CD4-positive, alpha-beta T cell (primary cell): Measurements from ENCODE around the gene EIF4EBP2. TPM values are rescaled to one million over a fixed set of nuclear protein-coding genes. Genes with fewer than 3 reads are reported as not detected.

Source experiments
- ATAC-seq: fragments of 200-7000 bp; cut with Tn5 transposase; one replicate; pipeline ENCODE4 v1.10.0; 2022; ENCODE audit warnings: mild to moderate bottlenecking; ENCODE audit not compliant: poor library complexity
- CTCF ChIA-PET: fragments of 350-600 bp; sonication (Branson Sonifier 250); formaldehyde crosslinking; loops from one replicate; lab custom pipeline; 2021; ENCODE audit warnings: antibody characterized with exemption, inconsistent platforms; lab: Charles Lee
- POLR2A ChIA-PET: fragments of 350-600 bp; sonication (Branson Sonifier 250); formaldehyde crosslinking; loops from one replicate; lab custom pipeline; 2021; ENCODE audit warnings: antibody characterized with exemption, inconsistent platforms; lab: Charles Lee
- DNase-seq, 14 experiments: peaks; one replicate each; pipeline ENCODE4 v3.0.0-alpha.2; 2013 to 2020; ENCODE audit warnings: mixed read lengths in 2 of 14
- H3K27ac ChIP-seq, 2 donors: one replicate each; pipeline versions ENCODE4 v1.5.1 to v1.7.0; 2013; ENCODE audit warnings: low read length in 2 of 2, low read depth in 1 of 2, mild to moderate bottlenecking in 1 of 2
- H3K27me3 ChIP-seq, 2 experiments: 1 replicate in 1 of 2; 2 replicates in 1 of 2; pipeline versions ENCODE4 v1.6.1 to v1.7.0; 2013; ENCODE audit warnings: low read length in 2 of 2, control low read depth in 1 of 2, mild to moderate bottlenecking in 1 of 2, moderate library complexity in 1 of 2; ENCODE audit not compliant: insufficient read depth in 2 of 2, control insufficient read depth in 1 of 2
- H3K36me3 ChIP-seq: one replicate; pipeline ENCODE4 v1.6.1; 2013; ENCODE audit warnings: low read length, control low read depth; ENCODE audit not compliant: insufficient read depth
- H3K4me1 ChIP-seq: one replicate; pipeline ENCODE4 v1.6.1; 2013; ENCODE audit warnings: low read length, control low read depth; ENCODE audit not compliant: insufficient read depth
- H3K4me3 ChIP-seq: one replicate; pipeline ENCODE4 v1.5.1; 2013; ENCODE audit warnings: mild to moderate bottlenecking, low read length, moderate library complexity
- H3K9me3 ChIP-seq, 2 experiments: 1 replicate in 1 of 2; 2 replicates in 1 of 2; pipeline versions ENCODE4 v1.6.1 to v1.7.0; 2013; ENCODE audit warnings: low read length in 2 of 2, mild to moderate bottlenecking in 2 of 2, control low read depth in 1 of 2, moderate library complexity in 1 of 2; ENCODE audit not compliant: control insufficient read depth in 1 of 2, insufficient read depth in 1 of 2
- H3K27ac Mint-ChIP-seq: one replicate; pipeline ENCODE4 v1.8.0; 2020; ENCODE audit warnings: mixed read lengths
- H3K27me3 Mint-ChIP-seq: one replicate; pipeline ENCODE4 v1.8.0; 2021; ENCODE audit warnings: mixed read lengths
- H3K36me3 Mint-ChIP-seq: one replicate; pipeline ENCODE4 v1.8.0; 2021; ENCODE audit warnings: low read depth, mixed read lengths
- H3K4me1 Mint-ChIP-seq: one replicate; pipeline ENCODE4 v1.8.0; 2021; ENCODE audit warnings: low read depth, mixed read lengths
- H3K4me3 Mint-ChIP-seq: one replicate; pipeline ENCODE4 v1.8.0; 2020; ENCODE audit warnings: mild to moderate bottlenecking, mixed read lengths
- H3K9me3 Mint-ChIP-seq: one replicate; pipeline ENCODE4 v1.8.0; 2020; ENCODE audit warnings: mixed read lengths
- CTCF ChIP-seq: fragments of 200-600 bp; IDR thresholded peaks from one replicate; pipeline ENCODE4 v1.8.0; 2022; ENCODE audit warnings: antibody characterized with exemption, mild to moderate bottlenecking
- intact Hi-C, 2 experiments: fragments of 100-400 bp; cut with DNase I in 1 of 2; cut with micrococcal nuclease in 1 of 2; formaldehyde crosslinking; loops; one replicate each; pipeline versions ENCODE4 v1.15.1 to v1.9.0; 2023 to 2025; cut with DNase I, micrococcal nuclease
- total RNA-seq, 174 experiments: library from RNA in 2 of 174; stranded (reverse) in 2 of 174; gene quantifications; one replicate each; pipeline ENCODE4 v1.2.3 and lab custom pipeline; 2021 to 2026

The EIF4EBP2 gene
- total RNA-seq, 2 experiments from 2014 or later: 21.4 to 22.6 TPM

GRCh38 chr10:70371846-70372245 is 32.1 kb upstream of the EIF4EBP2 start:
- no peak for TF ChIP-seq CTCF
- no peaks in the 10 kb centered on the region for H3K36me3 Mint-ChIP-seq
- no peaks in the 10 kb centered on the region for H3K9me3 Mint-ChIP-seq
- DNase-seq: no peak
- no peak overlapping the region for H3K4me3 ChIP-seq
- H3K27me3 Mint-ChIP-seq: no peaks in the 10 kb centered on the region
- intact Hi-C loops: no loop called here
- no peak overlapping the region for H3K27ac ChIP-seq
- no peak overlapping the region for H3K27ac Mint-ChIP-seq
- no peaks in the 10 kb centered on the region for H3K27me3 ChIP-seq
- POLR2A ChIA-PET: no interaction called here
- H3K4me1 Mint-ChIP-seq: no peaks in the 10 kb centered on the region
- no peaks in the 10 kb centered on the region for H3K4me1 ChIP-seq
- H3K36me3 ChIP-seq: no peaks in the 10 kb centered on the region
- CTCF ChIA-PET: no interaction called here
- H3K4me3 Mint-ChIP-seq: no peak overlapping the region
- no peaks in the 10 kb centered on the region for H3K9me3 ChIP-seq
- ATAC-seq: no peak

GRCh38 chr10:70374775-70375614 is 28.9 kb upstream of the EIF4EBP2 start:
- POLR2A ChIA-PET: no interaction called here
- no peaks in the 10 kb centered on the region for H3K27me3 ChIP-seq
- CTCF ChIA-PET: no interaction called here
- Mint-ChIP-seq H3K4me3 (no peak overlapping the region), H3K36me3 (no peaks in the 10 kb centered on the region), H3K27me3 (no peaks in the 10 kb centered on the region), H3K4me1 (no peaks in the 10 kb centered on the region), H3K9me3 (no peaks in the 10 kb centered on the region), H3K27ac (no peak overlapping the region)
- intact Hi-C loops: no loop called here
- no peak for TF ChIP-seq CTCF
- H3K27ac ChIP-seq: no peak overlapping the region
- peaks cover 0 to 7% of the 10 kb centered on the region in 2 experiments for H3K9me3 ChIP-seq
- ATAC-seq (no peak), DNase-seq (no peak)
- no peaks in the 10 kb centered on the region for H3K4me1 ChIP-seq
- H3K4me3 ChIP-seq: no peak overlapping the region
- H3K36me3 ChIP-seq: no peaks in the 10 kb centered on the region

- no peak overlapping the region for H3K4me3 ChIP-seq
These were observed 27.2 kb upstream of the EIF4EBP2 start for GRCh38 chr10:70376436-70377378.

More at GRCh38 chr10:70376436-70377378, 27.2 kb upstream of the EIF4EBP2 start:
- Mint-ChIP-seq H3K9me3 (no peaks in the 10 kb centered on the region), H3K27me3 (no peaks in the 10 kb centered on the region), H3K36me3 (no peaks in the 10 kb centered on the region), H3K27ac (no peak overlapping the region), H3K4me3 (no peak overlapping the region), H3K4me1 (peaks cover 11% of the 10 kb centered on the region)
- Histone ChIP-seq H3K27ac (no peak overlapping the region), H3K27me3 (no peaks in the 10 kb centered on the region), H3K9me3 (peaks cover 0 to 7% of the 10 kb centered on the region in 2 experiments), H3K4me1 (peaks cover 6% of the 10 kb centered on the region), H3K36me3 (no peaks in the 10 kb centered on the region)
- CTCF ChIA-PET: no interaction called here
- intact Hi-C loops: no loop called here
- ATAC-seq (no peak), DNase-seq (no peak)
- TF ChIP-seq CTCF: no peak
- POLR2A ChIA-PET: no interaction called here
